ENCODE results near the gene UQCRC2.

Gene UQCRC2

DNA sequence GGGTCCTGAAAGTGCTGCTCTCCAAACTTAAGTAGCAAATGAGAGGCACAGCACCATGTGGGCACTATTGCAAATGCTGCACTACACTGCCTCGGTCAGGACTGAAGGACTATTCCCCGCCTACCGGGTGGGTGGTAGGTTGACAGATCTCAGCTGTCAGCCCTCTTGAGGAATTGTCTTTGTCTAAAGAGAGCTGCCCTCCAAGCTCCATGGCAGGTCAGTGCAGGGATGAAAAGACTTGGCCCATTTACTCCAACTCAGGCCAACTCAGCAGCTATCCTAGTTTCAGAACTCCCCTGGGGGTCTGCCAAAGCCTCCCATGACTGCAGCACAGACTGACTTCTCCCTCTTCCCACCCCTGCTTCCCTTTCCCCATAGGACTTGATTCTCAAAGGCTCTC lies 51.2 kb downstream of the UQCRC2 start:
- H3K4me3 ChIP-seq (ENCODE audit: low read length), result no peak overlapping the region
- TF ChIP-seq CTCF (conservative IDR thresholded peaks at IDR 0.05; ENCODE audit: low read depth, low read length), result no peak

DNA sequence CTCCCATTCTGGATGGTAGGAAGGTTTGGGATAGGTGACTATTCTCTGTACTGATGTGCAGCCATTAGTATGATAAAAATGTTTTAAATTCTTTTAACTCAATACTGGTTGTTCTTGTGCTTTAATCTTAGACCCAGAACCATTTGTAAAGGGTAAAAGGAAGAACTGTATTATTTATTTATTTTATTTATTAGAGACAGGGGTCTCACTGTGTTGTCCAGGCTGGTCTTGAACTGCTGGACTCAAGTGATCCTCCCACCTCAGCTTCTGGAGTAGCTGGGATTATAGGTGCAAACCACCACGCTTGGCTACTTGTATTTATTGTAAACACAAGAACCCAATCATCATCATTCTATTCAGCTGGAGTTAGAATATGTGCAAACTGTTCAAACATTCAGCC lies 52.6 kb downstream of the UQCRC2 start:
- TF ChIP-seq CTCF (conservative IDR thresholded peaks at IDR 0.05; ENCODE audit: low read depth, low read length), result no peak
- DNase-seq (ENCODE audit: low read depth), result no peak
- H3K4me3 ChIP-seq (ENCODE audit: low read length), result no peak overlapping the region

More for the DNA sequence above, 51.2 kb downstream of the UQCRC2 start:
- no peak for DNase-seq (ENCODE audit: low read depth)

DNA sequence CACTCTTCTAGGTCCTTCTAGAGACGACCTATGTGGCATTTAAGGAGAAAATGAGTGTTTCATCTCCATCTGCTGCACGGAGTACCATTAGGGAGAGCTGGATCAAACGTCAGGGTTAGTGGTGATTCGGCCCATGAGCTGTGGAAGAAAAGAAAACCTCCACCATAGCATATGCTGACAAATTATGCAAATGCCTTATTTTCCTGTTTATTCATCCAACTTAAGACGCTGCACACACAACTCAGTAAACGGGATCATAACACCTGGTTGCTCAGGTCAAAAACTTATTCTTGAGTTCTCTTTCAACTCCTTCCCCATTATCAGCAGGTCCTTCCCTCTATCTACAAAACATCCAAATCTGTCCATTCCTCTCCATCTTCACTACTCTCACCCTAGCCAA lies 53.5 kb downstream of the UQCRC2 start:
- DNase-seq (ENCODE audit: low read depth), result no peak
- H3K4me3 ChIP-seq (ENCODE audit: low read length), result no peak overlapping the region
- no peak for TF ChIP-seq CTCF (conservative IDR thresholded peaks at IDR 0.05; ENCODE audit: low read depth, low read length)

- no peak for TF ChIP-seq CTCF (conservative IDR thresholded peaks at IDR 0.05; ENCODE audit: low read depth, low read length)
- no peak for DNase-seq (ENCODE audit: low read depth)
- peak overlapping the region; percentile 79 for H3K4me3 ChIP-seq (ENCODE audit: low read length)
These were observed 54.0 kb downstream of the UQCRC2 start for GRCh38 chr16:22007159-22007508.

DNA sequence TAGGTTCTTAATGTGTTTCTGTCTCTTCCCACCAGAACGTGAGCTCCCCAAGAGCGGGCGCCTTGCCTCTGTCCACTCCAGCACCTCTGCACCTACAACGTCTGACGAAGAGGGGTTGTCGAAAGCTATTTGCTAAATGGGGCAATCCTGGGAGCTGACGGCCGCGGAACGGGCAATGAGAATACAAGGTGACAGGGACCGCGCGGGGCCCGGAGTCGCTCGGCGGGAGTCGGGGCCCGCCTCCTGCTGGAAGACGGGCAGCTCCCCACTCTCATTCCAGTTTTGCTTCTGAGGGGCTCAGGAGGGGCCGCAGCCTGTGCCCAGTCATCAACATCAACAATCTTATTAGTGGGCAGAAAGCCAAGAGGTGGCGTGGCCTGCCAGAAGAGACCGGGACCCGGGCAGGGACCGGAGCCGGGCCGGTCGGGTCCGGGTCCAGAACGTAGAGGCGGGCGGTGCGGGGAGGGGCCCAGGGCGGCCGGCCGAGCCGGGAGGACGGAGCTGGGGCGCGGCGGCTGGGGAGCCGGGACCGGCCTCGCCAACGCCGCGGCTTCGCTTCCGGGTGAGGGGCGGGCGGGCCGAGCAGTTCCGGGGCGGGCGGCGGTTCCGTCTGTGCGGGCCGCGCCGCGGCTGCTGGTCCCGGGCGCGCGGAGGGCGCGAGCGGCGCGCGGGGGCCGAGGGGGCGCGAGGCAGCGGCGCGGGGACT lies 54.5 kb downstream of the UQCRC2 start, which contains the start of gene MOSMO:
Gene MOSMO (plus strand): TSS at position 603 of the 706 bp plus-strand sequence. CDS start 191 bp downstream, outside the sequence.
- TF ChIP-seq CTCF (conservative IDR thresholded peaks at IDR 0.05; ENCODE audit: low read depth, low read length), result peak; percentile 15
- H3K4me3 ChIP-seq (ENCODE audit: low read length), result peak within 1 kb of the TSS; percentile 84
- no peak for DNase-seq (ENCODE audit: low read depth)

DNA sequence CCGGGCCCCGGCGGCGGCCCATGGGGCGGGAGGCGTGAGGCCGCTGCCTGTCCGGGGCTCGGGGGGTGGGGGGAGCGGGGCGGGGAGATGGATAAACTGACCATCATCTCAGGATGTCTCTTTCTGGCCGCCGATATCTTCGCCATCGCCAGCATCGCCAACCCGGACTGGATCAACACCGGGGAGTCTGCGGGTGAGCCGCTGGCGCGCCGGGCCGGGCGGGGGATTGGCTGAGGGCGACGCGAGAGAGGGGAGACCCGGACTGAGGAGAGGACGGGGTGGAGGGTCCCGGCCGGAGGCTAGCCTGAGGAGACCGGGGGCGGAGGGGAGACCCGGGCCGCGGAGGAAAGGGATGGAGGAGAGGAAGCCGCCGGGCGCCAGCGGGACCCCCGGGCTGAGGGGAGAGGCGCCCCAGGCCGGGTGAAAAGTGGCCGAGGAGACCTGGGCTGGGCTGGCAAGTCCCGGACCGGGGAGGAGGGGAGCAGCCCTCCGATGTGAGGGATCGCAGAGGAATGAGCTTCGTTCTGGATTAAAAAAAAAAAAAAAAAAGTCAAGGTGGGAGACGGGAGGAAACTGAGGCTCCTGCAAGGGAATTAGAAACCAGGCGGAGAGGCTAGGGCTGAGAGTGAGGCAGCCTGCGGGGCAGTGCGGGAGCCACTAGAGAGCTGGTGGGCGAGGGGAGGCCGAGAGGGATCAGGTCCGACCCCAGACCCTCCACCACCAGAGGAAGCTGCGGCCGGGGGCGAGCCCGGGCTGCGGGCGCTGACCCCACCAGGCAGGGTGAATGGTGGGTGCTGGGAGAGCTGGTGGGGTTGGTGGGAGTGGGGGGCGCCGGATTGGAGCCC lies 55.3 kb downstream of the UQCRC2 start:
- H3K4me3 ChIP-seq (ENCODE audit: low read length), result peak overlapping the region; percentile 84
- no peak for TF ChIP-seq CTCF (conservative IDR thresholded peaks at IDR 0.05; ENCODE audit: low read depth, low read length)
- DNase-seq (ENCODE audit: low read depth), result no peak

All from retinal pigment epithelial cell (primary cell).